ENCODE data around the gene PAK4.
"Not testable (repeated sequence)": the region's sequence is repeated elsewhere in the genome, so short reads cannot be mapped to it uniquely, and the experiment has no call there.

Gene PAK4

DNA sequence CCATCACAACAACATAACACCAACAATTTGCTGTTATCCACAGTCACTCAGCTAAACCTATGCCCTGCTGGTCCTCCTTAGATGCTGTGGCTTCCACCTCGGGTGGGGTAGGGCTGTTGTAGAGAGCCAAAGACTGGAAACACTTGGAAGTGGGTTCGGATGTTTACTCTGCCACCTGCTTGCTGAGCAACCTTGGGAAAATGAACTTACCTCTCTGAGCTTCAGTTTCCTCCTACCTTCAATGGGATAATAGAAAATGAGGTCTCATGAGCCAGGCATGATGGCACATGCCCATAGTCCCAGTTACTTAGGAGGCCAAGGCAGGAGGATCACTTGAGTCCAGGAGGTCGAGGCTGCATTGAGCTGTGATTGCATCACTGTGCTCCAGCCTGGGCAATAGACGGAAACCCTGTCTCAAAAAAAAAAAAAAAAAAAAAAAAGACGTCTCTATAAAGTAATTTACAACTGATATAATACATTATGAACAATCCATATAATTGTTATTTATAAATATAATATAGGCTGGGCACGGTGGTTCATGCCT, 81.8 kb downstream of the PAK4 start:
- DNase-seq (ENCODE audit: low read depth) = no peak

DNA sequence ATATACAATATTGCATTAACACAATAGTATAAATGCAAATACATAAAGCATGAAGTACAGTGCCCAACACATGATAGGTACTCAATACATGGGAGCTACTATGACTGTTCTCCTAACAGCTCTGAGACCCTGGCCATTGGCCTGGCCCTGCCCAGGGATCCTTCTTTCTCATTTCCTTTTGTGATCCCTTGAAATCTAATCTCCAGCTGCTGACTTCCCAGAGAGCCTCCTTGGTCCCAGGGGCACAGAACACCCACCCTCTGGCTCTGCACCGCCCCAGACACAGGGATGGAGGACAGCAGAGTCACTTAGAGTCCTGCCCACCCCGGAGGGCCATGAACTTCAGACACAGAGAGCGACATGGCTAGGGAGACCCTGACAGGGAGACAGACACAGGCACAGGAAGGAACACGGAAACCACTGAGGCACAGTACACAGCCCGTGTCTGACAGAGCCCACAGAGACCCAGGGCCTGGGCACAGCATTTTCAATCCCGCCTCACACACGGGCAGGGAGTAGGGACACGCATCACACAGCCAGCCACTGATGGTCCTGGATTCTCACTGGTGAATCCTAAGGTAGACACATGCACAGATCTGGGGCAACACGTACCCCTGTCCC, 82.7 kb downstream of the PAK4 start:
- DNase-seq (ENCODE audit: low read depth) = no peak

DNA sequence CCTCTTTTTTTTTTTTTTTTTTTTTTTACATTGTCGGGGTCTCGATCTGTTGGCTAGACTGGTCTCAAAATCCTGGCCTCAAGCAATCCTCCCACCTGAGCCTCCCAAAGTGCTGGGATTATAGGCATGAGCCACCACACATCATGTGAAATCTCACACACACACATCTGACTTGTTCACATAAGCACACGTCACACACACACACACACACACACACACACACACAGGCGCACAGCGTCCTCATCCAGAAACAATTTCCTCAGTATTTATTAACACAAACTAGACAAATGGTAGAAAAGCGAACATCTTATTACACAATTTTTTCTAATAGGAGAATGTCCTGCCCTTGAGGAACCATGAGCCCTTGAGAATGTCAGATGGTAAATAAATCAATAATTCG, 83.6 kb downstream of the PAK4 start:
- DNase-seq (ENCODE audit: low read depth) = no peak

DNA sequence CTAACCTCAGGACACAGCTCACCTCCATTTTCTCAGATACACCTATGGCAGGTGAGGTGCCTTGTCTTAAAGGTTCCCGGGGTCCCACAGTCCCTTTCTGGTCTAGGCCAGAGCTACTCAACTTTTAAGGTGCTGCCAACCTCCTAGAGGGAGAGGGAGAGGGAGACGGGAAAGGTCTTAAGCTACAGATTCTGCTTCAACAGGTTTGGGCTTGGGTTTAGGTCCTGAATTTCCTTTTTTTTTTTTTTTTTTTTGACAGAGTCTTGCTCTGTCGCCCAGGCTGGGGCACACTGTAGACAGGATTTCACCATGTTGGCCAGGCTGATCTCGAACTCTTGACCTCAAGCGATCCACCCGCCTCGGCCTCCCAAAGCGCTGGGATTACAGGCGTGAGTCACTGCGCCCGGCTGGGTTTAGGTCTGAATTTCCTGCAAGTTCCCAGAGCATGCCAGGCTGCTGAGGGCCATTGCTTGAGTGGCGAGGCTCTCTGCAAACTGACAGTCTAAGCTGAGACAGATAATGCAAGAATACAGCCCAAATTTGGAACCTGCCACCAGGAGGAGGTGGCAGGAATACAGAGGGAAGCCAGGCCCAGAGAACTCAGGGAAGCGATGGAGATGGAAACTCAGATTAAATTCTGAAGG, 86.3 kb downstream of the PAK4 start:
- DNase-seq (ENCODE audit: low read depth) = no peak

DNA sequence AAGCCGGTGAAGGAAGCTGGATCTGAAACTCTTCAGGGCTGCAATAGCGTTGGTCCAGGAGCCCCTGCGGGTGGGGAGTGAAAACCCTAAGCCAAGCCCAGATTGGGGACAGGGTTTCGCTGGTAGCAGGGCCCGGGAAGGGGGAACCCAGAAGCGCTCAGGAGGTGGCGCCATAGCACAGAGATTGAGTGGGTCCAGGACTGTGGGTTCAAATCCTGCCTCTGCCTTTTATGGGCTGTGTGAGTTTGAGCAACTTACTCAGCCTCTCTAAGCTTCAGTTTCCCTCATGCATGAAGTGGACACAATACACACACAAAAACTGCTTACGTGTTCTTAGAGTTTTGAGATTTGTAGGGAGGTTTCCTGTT, 86.8 kb downstream of the PAK4 start:
- no peak for DNase-seq (ENCODE audit: low read depth)

DNA sequence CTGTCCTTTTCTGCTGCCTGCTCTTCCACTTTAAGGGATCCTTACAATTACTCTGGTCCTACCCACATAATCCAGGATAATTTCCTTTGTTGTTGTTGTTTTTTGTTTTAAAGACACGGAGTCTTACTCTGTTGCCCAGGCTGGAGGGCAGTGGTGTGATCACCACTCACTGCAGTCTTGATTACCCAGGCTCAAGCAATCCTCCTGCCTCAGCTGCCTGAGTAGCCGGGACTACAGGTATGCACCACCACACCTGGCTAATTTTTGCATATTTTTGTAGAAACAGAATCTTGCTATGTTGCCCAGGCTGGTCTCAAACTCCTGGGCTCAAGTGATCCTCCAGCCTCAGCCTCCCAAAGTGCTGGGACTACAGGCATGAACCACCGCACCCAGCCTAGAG, 89.7 kb downstream of the PAK4 start:
- not testable (repeated sequence) for DNase-seq (ENCODE audit: low read depth)

DNA sequence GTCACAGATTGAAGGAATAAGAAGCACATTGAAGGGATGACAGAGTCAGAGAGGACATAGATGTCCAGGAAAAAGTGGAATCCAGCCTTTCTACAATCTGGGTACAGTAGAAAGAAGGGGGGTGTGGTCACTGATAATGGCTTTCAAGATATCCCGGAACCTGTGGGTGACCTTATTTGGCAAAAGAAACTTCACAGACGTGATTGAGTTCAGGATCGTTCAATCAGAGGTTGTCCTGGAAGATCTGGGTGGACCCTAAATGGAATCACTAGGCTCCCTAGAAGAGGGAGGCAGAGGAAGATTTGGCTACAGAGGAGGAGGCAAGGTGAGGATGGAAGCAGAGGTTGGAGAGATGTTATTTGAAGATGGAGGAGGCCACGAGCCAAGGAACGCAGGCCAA, 91.5 kb downstream of the PAK4 start:
- DNase-seq (ENCODE audit: low read depth) = no peak

DNA sequence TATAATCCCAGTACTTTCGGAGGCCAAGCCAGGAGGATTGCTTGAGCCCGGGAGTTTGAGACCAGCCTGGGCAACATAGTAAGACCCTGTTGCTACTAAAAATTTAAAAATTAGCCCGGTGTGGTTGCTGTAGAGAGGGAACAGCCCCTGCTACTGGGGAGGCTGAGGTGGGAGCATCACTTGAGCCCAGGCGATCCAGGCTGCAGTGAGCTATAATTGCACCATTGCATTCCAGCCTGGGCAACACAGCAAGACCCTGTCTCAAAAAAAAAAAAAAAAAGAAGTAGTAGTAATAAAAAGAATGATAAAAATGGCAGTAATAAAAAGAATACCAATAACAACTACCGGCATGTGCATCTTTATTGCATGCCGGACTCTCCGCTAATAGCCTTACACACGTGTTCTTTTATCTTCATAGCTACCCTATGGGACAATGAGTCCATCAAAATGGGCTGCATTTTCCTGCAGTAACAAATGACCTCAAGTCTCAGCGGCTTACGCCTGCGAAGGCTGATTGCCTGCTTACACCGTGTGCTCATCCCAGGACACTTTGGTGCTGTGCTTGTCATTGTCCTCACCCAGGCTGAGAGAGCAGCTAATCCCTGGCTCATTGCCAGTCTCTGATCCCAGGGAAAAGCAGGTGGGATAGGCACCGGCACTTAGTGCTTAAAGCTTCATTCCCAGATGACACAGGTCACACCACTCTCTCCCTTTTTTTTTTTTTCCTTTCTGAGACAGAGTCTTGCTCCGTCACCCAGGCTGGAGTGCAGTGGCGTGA, 92.8 kb downstream of the PAK4 start:
- no peak for DNase-seq (ENCODE audit: low read depth)

DNA sequence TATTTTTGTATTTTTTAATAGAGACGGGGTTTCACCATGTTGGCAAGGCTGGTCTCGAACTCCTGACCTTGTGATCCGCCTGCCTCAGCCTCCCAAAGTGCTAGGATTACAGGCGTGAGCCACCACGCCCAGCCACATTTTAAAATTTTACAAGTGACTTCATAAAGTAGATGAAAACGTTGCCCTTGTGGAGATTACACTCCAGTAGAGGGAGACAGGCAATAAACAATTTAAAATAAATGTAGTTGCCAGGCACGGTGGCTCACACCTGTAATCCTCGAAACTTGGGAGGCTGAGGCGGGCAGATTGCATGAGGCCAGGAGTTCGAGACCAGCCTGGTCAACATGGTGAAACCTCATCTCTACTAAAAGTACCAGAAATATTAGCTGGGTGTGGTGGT, 93.5 kb downstream of the PAK4 start:
- DNase-seq (ENCODE audit: low read depth) = not testable (repeated sequence)

DNA sequence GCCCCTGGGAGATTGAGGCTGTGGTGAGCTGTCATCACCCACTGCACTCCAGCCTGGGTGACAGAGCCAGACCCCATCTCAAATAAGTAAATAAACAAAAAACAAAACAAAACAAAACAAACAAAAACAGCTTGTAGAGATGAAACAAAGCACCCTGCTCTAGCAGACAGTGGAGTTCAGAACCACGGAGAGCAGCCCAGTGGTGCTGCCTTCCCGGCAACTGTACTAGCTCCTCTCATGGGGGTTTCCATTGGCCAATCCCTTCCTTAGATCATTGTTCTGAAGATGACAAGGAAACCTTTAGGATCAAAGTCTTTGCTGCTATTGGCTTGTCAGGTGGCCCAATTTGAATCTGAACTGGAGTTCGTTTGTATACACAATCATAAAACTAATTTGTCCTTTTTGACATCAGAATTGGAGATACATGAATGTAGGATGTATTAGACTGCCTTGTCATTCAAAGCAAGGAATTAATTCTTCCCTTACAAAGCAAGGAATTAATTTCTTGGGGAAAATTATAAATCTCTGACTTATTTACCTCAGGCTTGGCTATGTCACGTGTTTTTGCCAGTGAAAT, 98.2 kb downstream of the PAK4 start:
- no peak for DNase-seq (ENCODE audit: low read depth)

DNA sequence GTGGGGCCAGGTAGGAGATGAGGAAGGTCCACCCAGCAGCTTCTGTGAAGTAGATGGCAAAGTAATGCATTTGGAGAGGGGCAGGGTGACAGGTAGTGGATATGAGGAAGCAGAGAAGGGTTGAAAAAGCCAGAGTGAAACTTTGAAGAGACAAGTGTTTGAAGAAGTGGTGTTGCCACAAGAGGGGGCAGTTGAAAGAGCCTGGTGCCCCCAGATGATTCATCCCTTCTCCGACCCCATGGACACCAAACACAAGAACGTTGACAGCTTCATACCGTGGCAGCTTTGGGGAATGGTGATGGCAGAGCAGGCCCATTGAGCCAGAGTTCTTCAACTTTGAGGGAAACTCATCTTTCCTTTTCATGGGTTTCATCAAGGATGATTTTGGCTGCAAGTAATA, 99.3 kb downstream of the PAK4 start:
- no peak for DNase-seq (ENCODE audit: low read depth)

Data from GM04503 (cell line).